OCI-LY1 (cell line): ENCODE results near the gene ELFN2.

ENCODE experiments used
- H2AFZ ChIP-seq: fragments of 200-600 bp; sonication (generic), shearing (Covaris generic); 2 replicates; pipeline ENCODE4 v1.6.0; 2014; ENCODE audit warnings: antibody characterized with exemption, mild to moderate bottlenecking, low read length
- H3F3A ChIP-seq: fragments of 200-600 bp; sonication (generic), shearing (Covaris generic); 2 replicates; pipeline ENCODE4 v1.6.0; 2014; ENCODE audit warnings: mild to moderate bottlenecking, antibody characterized with exemption, low read length, moderate library complexity; ENCODE audit not compliant: insufficient read depth
- H3K27ac ChIP-seq: fragments of 200-600 bp; sonication (generic); 2 replicates; pipeline ENCODE4 v1.5.1; 2014; ENCODE audit warnings: low read length, mixed run types, mild to moderate bottlenecking, low read depth; ENCODE audit not compliant: poor library complexity, severe bottlenecking
- H3K27me3 ChIP-seq: fragments of 200-600 bp; sonication (generic); 2 replicates; pipeline ENCODE4 v1.6.0; 2014; ENCODE audit warnings: antibody characterized with exemption, mild to moderate bottlenecking, low read length, moderate library complexity; ENCODE audit not compliant: insufficient read depth
- H3K36me3 ChIP-seq: fragments of 200-600 bp; sonication (generic); 2 replicates; pipeline ENCODE4 v1.6.1; 2014; ENCODE audit warnings: mild to moderate bottlenecking, antibody characterized with exemption, low read length, moderate library complexity, mixed read lengths; ENCODE audit not compliant: insufficient read depth
- H3K4me1 ChIP-seq: fragments of 200-600 bp; sonication (generic); 2 replicates; pipeline ENCODE4 v1.5.1; 2014; ENCODE audit warnings: mild to moderate bottlenecking, low read length, moderate library complexity; ENCODE audit not compliant: insufficient read depth, severe bottlenecking
- H3K4me2 ChIP-seq: fragments of 200-600 bp; sonication (generic), shearing (Covaris generic); 2 replicates; pipeline ENCODE4 v1.6.1; 2014; ENCODE audit warnings: low read length
- H3K4me3 ChIP-seq: fragments of 200-600 bp; sonication (generic); 2 replicates; pipeline ENCODE4 v1.5.1; 2014; ENCODE audit warnings: low read length, low read depth, mild to moderate bottlenecking, mixed read lengths; ENCODE audit not compliant: poor library complexity, severe bottlenecking
- H3K79me2 ChIP-seq: fragments of 200-600 bp; shearing (Covaris generic); 2 replicates; pipeline ENCODE4 v1.6.1; 2016; ENCODE audit warnings: mixed run types, low read length, mixed read lengths; ENCODE audit not compliant: insufficient read depth
- H3K9ac ChIP-seq: fragments of 200-600 bp; sonication (generic), shearing (Covaris generic); 2 replicates; pipeline ENCODE4 v1.6.1; 2014; ENCODE audit warnings: mild to moderate bottlenecking, low read length, mixed read lengths
- H3K9me2 ChIP-seq: fragments of 200-600 bp; sonication (generic), shearing (Covaris generic); 2 replicates; pipeline ENCODE4 v1.6.1; 2014; ENCODE audit warnings: low read depth, mild to moderate bottlenecking, low read length, mixed read lengths
- H3K9me3 ChIP-seq: fragments of 200-600 bp; shearing (Covaris generic); 2 replicates; pipeline ENCODE4 v1.6.1; 2014; ENCODE audit warnings: low read length, mixed read lengths
- H4K20me1 ChIP-seq: fragments of 200-600 bp; sonication (generic), shearing (Covaris generic); 2 replicates; pipeline ENCODE4 v1.6.0; 2016; ENCODE audit warnings: mild to moderate bottlenecking, low read length; ENCODE audit not compliant: insufficient read depth
- EZH2 ChIP-seq: fragments of 200-600 bp; sonication (generic), shearing (Covaris generic); IDR thresholded peaks from 2 replicates; pipeline ENCODE4 v1.8.0; 2017; ENCODE audit warnings: borderline replicate concordance, mixed run types, mild to moderate bottlenecking, antibody characterized with exemption, low read length, moderate library complexity, mixed read lengths
- TF ChIP-seq, protein P1 (sequence below): fragments of 200-600 bp; sonication (generic), shearing (Covaris generic); IDR thresholded peaks from 2 replicates; pipeline ENCODE4 v1.5.1; 2017; ENCODE audit warnings: mild to moderate bottlenecking, antibody characterized with exemption, low read length, moderate library complexity, mixed read lengths

Gene ELFN2

GRCh38 chr22:37467391-37467955 is 40.2 kb upstream of the ELFN2 start:
- TF ChIP-seq, protein P1, sequence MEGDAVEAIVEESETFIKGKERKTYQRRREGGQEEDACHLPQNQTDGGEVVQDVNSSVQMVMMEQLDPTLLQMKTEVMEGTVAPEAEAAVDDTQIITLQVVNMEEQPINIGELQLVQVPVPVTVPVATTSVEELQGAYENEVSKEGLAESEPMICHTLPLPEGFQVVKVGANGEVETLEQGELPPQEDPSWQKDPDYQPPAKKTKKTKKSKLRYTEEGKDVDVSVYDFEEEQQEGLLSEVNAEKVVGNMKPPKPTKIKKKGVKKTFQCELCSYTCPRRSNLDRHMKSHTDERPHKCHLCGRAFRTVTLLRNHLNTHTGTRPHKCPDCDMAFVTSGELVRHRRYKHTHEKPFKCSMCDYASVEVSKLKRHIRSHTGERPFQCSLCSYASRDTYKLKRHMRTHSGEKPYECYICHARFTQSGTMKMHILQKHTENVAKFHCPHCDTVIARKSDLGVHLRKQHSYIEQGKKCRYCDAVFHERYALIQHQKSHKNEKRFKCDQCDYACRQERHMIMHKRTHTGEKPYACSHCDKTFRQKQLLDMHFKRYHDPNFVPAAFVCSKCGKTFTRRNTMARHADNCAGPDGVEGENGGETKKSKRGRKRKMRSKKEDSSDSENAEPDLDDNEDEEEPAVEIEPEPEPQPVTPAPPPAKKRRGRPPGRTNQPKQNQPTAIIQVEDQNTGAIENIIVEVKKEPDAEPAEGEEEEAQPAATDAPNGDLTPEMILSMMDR, result no peak
- TF ChIP-seq EZH2, result no peak
- no peak overlapping the region for H2AFZ ChIP-seq
- no peak overlapping the region for H3K4me2 ChIP-seq
- no peak overlapping the region for H3K27ac ChIP-seq
- no peak overlapping the region for H3K9ac ChIP-seq
- peaks cover 25% of the 10 kb centered on the region for H3K4me1 ChIP-seq
- no peaks in the 10 kb centered on the region for H3K27me3 ChIP-seq
- no peaks in the 10 kb centered on the region for H4K20me1 ChIP-seq
- H3K4me3 ChIP-seq, result no peak overlapping the region
- no peaks in the 10 kb centered on the region for H3F3A ChIP-seq
- H3K36me3 ChIP-seq, result peaks cover 68% of the 10 kb centered on the region
- no peaks in the 10 kb centered on the region for H3K9me3 ChIP-seq
- H3K79me2 ChIP-seq, result no peaks in the 10 kb centered on the region
- H3K9me2 ChIP-seq, result no peaks in the 10 kb centered on the region

DNA sequence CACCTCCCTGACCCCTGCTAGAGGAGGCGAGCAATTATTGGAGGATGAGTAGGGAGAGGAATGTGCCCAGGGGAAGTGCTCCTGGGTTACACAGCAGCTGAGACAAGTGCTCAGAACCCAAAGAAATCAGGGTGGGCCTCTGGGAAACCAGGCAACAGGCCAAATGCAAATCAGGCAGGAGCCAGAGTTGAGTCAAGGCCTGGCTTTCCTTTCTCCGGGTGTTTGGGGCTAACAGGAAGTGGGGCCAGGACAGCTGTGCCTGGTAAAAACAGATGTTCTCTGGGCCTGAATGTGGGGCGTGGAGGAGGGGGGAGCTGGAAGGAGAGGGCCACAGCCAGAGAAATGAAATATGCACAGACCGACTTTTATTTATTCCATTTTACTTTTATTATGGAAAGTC is 36.9 kb upstream of the ELFN2 start:
- Histone ChIP-seq H3K4me2 (no peak overlapping the region), H3K9me3 (no peaks in the 10 kb centered on the region), H3K27ac (peak overlapping the region; percentile 50), H4K20me1 (no peaks in the 10 kb centered on the region), H3F3A (no peaks in the 10 kb centered on the region), H3K9me2 (no peaks in the 10 kb centered on the region), H2AFZ (no peak overlapping the region), H3K4me1 (peaks cover 16% of the 10 kb centered on the region), H3K36me3 (peaks cover 38% of the 10 kb centered on the region), H3K27me3 (no peaks in the 10 kb centered on the region), H3K4me3 (no peak overlapping the region), H3K9ac (no peak overlapping the region), H3K79me2 (no peaks in the 10 kb centered on the region)
- TF ChIP-seq EZH2, result no peak
- TF ChIP-seq, protein P1, result no peak

DNA sequence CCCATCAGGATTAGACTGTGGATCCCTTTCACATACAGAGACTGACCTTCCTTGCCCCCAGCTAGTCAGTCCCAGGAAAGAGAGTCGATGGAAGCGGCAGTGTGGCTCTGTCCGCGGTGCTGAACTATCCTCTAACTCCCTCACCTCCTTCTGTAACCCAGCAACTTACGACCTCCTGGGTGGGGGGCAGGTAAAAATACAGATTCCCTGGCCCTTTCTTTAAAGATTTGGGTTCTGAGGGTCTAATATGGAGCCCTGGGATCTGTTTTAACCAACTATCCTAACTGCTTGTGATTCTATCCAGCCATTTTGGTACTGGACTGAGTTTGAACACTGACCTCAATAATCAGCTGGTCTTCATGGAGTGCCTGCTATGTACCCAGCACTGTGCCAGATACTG is 35.7 kb upstream of the ELFN2 start:
- Histone ChIP-seq H3K27me3 (no peaks in the 10 kb centered on the region), H2AFZ (no peak overlapping the region), H3K4me3 (no peak overlapping the region), H3F3A (no peaks in the 10 kb centered on the region), H3K9me2 (no peaks in the 10 kb centered on the region), H4K20me1 (no peaks in the 10 kb centered on the region), H3K27ac (no peak overlapping the region), H3K4me2 (no peak overlapping the region), H3K36me3 (peaks cover 28% of the 10 kb centered on the region), H3K9ac (no peak overlapping the region), H3K79me2 (no peaks in the 10 kb centered on the region), H3K9me3 (no peaks in the 10 kb centered on the region), H3K4me1 (peaks cover 16% of the 10 kb centered on the region)
- TF ChIP-seq, protein P1, result no peak
- no peak for TF ChIP-seq EZH2
